Uterus (tissue), 4 donors: ENCODE measurements around the gene VASH2. TPM values are rescaled to one million over a fixed set of nuclear protein-coding genes. Genes with fewer than 3 reads are reported as not detected.
"Not testable (repeated sequence)": the region's sequence is repeated elsewhere in the genome, so short reads cannot be mapped to it uniquely, and the experiment has no call there.

Experiments used
- DNase-seq, 2 donors: peaks; one replicate each; pipeline ENCODE4 v3.0.0-alpha.2; 2019 to 2020
- H3K27ac ChIP-seq, 2 donors: fragments of 200-600 bp; sonication (generic); 1 replicate in 1 of 2; 2 replicates in 1 of 2; pipeline ENCODE4 v1.5.1; 2016 to 2018
- H3K27me3 ChIP-seq, 2 donors: fragments of 200-600 bp; sonication (generic); one replicate each; pipeline ENCODE4 v1.5.1; 2018 to 2019; ENCODE audit warnings: control low read depth in 1 of 2
- H3K36me3 ChIP-seq, 2 donors: fragments of 200-600 bp; sonication (generic); one replicate each; pipeline ENCODE4 v1.5.1; 2019; ENCODE audit warnings: control low read depth in 1 of 2
- H3K4me1 ChIP-seq, 2 donors: fragments of 200-600 bp; sonication (generic); one replicate each; pipeline ENCODE4 v1.5.1; 2018 to 2019; ENCODE audit warnings: control low read depth in 1 of 2
- H3K4me3 ChIP-seq, 2 donors: fragments of 200-600 bp; sonication (generic); 1 replicate in 1 of 2; 2 replicates in 1 of 2; pipeline ENCODE4 v1.5.1; 2018 to 2019; ENCODE audit warnings: mild to moderate bottlenecking in 1 of 2
- H3K9me3 ChIP-seq, 2 donors: fragments of 200-600 bp; sonication (generic); one replicate each; pipeline ENCODE4 v1.5.1; 2019; ENCODE audit warnings: control low read depth in 1 of 2
- CTCF ChIP-seq, 4 experiments: fragments of 200-600 bp in 2 of 4; fragments of 450-650 bp in 2 of 4; sonication (generic) in 2 of 4; IDR thresholded peaks; one replicate each; pipeline ENCODE4 v1.5.1; 2016 to 2019; ENCODE audit warnings: antibody characterized with exemption in 4 of 4, mild to moderate bottlenecking in 2 of 4, moderate library complexity in 1 of 4
- POLR2A ChIP-seq, 2 donors: fragments of 450-650 bp; IDR thresholded peaks; one replicate each; pipeline ENCODE4 v1.6.1; 2016; ENCODE audit warnings: antibody characterized with exemption in 2 of 2, mild to moderate bottlenecking in 1 of 2, moderate library complexity in 1 of 2
- intact Hi-C: fragments of 100-400 bp; cut with DNase I; formaldehyde crosslinking; loops from one replicate; pipeline ENCODE4 v1.15.1; 2023; ENCODE audit warnings: low total_unique reads
- total RNA-seq, 4 donors: library from RNA; depleted of rRNA in 3 of 4; stranded (reverse); fragments of >200 nt in 3 of 4; gene quantifications; one replicate each; pipeline versions ENCODE4 v1.1.0 to v1.2.4, GENCODE V29; 2014 to 2023
- donor health status: DM: yes; HTN: yes; CAD: no.

The VASH2 gene
- 10 to 100 TPM in 1 of 4 donors, 1 to 10 TPM in 1, under 1 TPM in 2; under 0.01 to 17.2 (median 1.1) TPM for total RNA-seq

DNA sequence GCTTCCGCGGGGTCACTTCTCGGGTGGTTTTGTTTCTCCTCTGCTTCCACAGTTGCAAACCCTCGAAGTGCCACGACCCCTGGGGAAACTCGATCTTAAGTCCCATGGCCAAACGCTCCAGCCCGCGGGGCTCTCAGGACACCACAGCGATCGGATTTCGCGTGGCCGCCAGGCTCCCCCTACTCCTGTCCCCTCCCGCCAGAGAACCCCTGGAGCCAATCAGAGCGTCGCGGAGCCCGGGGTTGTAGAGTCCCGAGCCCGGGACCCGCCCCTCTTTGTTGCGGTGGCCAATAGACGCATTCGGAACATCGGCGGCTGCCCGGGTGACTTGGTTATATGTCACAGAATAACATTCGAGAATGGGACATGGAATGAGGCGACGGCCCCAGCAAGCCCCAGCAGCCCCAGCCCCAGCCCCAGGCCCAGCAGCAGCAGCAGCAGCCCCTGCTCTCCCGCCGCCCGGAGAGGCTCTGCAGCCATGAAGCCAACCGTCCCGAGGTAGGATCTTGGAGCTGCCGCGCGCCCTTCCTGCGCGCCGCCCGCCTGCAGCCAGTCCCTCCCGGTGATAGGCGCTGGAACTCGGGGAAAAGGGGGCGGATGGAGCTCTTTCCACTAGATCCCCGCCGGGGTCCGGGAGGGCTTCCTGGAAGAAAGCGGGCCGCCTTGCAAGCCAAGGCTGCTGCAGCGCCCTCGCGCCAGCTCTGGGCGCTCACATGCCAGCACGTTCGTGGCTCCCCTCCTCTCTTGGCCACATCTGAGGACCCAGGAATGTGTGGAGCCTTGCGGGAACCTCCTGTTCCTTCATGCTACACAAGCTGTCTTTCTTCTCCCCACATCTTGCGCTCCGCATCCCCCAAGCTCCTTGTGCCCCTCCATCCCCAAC is at the start of gene VASH2:
VASH2 (plus strand) TSS at position 299 of the 883 bp plus-strand sequence. CDS start 1,002 bp downstream, outside the sequence.
- Histone ChIP-seq H3K9me3 (no peaks in the 10 kb centered on the region), H3K27ac (peak within 1 kb of the TSS; percentile 2 to 30), H3K36me3 (no peaks in the 10 kb centered on the region), H3K4me1 (no peaks in the 10 kb centered on the region), H3K4me3 (peak within 1 kb of the TSS; percentile 33 to 63), H3K27me3 (no peaks in the 10 kb centered on the region)
- intact Hi-C loops: no loop called here
- peak; percentile 79 to 85 for DNase-seq
- TF ChIP-seq CTCF (IDR thresholded peaks at IDR 0.05) (no peak), POLR2A (IDR thresholded peaks at IDR 0.05) (peak in 1 of 2 donors; percentile 21)

GRCh38 chr1:212901290-212901689 is 49.1 kb upstream of the VASH2 start:
- DNase-seq: no peak
- Histone ChIP-seq H3K27ac (no peak overlapping the region), H3K36me3 (no peaks in the 10 kb centered on the region), H3K4me3 (no peak overlapping the region), H3K4me1 (no peaks in the 10 kb centered on the region), H3K9me3 (no peaks in the 10 kb centered on the region), H3K27me3 (no peaks in the 10 kb centered on the region)
- intact Hi-C loops: no loop called here
- TF ChIP-seq POLR2A (IDR thresholded peaks at IDR 0.05) (no peak), CTCF (IDR thresholded peaks at IDR 0.05) (no peak)

- H3K4me1 ChIP-seq: no peaks in the 10 kb centered on the region
- no peak for DNase-seq
- no peak for TF ChIP-seq POLR2A (IDR thresholded peaks at IDR 0.05)
- no peak for TF ChIP-seq CTCF (IDR thresholded peaks at IDR 0.05)
- H3K27ac ChIP-seq: no peak overlapping the region
- no peaks in the 10 kb centered on the region for H3K36me3 ChIP-seq
- no peaks in the 10 kb centered on the region for H3K9me3 ChIP-seq
- H3K4me3 ChIP-seq: no peak overlapping the region
- intact Hi-C loops: no loop called here
- H3K27me3 ChIP-seq: no peaks in the 10 kb centered on the region
These were observed 48.3 kb upstream of the VASH2 start for GRCh38 chr1:212902054-212902453.

- DNase-seq: no peak
- no peaks in the 10 kb centered on the region for H3K9me3 ChIP-seq
- no peak overlapping the region for H3K4me3 ChIP-seq
- TF ChIP-seq CTCF (IDR thresholded peaks at IDR 0.05) (no peak), POLR2A (IDR thresholded peaks at IDR 0.05) (no peak)
- no peaks in the 10 kb centered on the region for H3K4me1 ChIP-seq
- intact Hi-C loops: no loop called here
- no peaks in the 10 kb centered on the region for H3K36me3 ChIP-seq
- H3K27ac ChIP-seq: no peak overlapping the region
- H3K27me3 ChIP-seq: no peaks in the 10 kb centered on the region
These were observed 46.7 kb upstream of the VASH2 start for GRCh38 chr1:212903664-212904063.

GRCh38 chr1:212908071-212908470 is 42.3 kb upstream of the VASH2 start:
- H3K36me3 ChIP-seq, H3K27me3 ChIP-seq, H3K4me1 ChIP-seq, intact Hi-C loops, DNase-seq, H3K27ac ChIP-seq, H3K4me3 ChIP-seq, H3K9me3 ChIP-seq: not testable (repeated sequence)
